Measurements from ENCODE around the gene PFKL.

Gene PFKL

DNA sequence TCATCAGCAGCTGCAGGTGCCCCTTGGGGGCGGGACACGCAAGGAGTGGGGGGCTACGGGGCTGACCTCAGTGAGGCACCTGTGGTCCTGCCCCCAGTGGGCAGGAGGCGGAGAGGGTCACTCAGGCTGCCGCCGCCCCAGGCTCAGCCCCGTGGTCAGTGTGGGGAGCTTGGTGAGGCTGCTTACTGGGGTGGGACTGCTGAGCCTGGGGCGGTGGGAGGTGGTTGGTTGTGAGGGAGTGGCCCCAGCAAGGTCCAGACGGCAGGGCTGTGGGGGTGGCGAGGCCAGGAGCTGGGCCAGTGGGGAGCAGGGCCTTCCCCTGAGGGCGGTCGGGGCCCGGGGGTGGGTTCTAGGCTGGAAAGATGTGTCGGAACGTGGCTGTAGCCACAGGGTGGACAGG is 14.3 kb downstream of the PFKL start:
- TF ChIP-seq YY1 (IDR thresholded peaks at IDR 0.05; ENCODE audit: low read depth) (no peak), CREB1 (IDR thresholded peaks at IDR 0.05; ENCODE audit: low read depth) (no peak), TAF1 (IDR thresholded peaks at IDR 0.05; ENCODE audit: low read depth) (no peak), EGR1 (IDR thresholded peaks at IDR 0.05) (no peak), NFIC (IDR thresholded peaks at IDR 0.05) (no peak), TEAD4 (IDR thresholded peaks at IDR 0.05) (no peak), TCF12 (IDR thresholded peaks at IDR 0.05; ENCODE audit: low read depth) (no peak), EP300 (IDR thresholded peaks at IDR 0.05; ENCODE audit: borderline replicate concordance) (no peak), ZBTB7A (IDR thresholded peaks at IDR 0.05; ENCODE audit: low read depth) (no peak), RAD21 (IDR thresholded peaks at IDR 0.05; ENCODE audit: low read depth) (no peak), CEBPB (IDR thresholded peaks at IDR 0.05) (no peak), FOXM1 (IDR thresholded peaks at IDR 0.05; ENCODE audit: borderline replicate concordance, low read depth) (no peak)
- TF ChIP-seq, protein P1, sequence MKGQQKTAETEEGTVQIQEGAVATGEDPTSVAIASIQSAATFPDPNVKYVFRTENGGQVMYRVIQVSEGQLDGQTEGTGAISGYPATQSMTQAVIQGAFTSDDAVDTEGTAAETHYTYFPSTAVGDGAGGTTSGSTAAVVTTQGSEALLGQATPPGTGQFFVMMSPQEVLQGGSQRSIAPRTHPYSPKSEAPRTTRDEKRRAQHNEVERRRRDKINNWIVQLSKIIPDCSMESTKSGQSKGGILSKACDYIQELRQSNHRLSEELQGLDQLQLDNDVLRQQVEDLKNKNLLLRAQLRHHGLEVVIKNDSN (IDR thresholded peaks at IDR 0.05): no peak
- TF ChIP-seq, protein P2, sequence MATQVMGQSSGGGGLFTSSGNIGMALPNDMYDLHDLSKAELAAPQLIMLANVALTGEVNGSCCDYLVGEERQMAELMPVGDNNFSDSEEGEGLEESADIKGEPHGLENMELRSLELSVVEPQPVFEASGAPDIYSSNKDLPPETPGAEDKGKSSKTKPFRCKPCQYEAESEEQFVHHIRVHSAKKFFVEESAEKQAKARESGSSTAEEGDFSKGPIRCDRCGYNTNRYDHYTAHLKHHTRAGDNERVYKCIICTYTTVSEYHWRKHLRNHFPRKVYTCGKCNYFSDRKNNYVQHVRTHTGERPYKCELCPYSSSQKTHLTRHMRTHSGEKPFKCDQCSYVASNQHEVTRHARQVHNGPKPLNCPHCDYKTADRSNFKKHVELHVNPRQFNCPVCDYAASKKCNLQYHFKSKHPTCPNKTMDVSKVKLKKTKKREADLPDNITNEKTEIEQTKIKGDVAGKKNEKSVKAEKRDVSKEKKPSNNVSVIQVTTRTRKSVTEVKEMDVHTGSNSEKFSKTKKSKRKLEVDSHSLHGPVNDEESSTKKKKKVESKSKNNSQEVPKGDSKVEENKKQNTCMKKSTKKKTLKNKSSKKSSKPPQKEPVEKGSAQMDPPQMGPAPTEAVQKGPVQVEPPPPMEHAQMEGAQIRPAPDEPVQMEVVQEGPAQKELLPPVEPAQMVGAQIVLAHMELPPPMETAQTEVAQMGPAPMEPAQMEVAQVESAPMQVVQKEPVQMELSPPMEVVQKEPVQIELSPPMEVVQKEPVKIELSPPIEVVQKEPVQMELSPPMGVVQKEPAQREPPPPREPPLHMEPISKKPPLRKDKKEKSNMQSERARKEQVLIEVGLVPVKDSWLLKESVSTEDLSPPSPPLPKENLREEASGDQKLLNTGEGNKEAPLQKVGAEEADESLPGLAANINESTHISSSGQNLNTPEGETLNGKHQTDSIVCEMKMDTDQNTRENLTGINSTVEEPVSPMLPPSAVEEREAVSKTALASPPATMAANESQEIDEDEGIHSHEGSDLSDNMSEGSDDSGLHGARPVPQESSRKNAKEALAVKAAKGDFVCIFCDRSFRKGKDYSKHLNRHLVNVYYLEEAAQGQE (IDR thresholded peaks at IDR 0.05; ENCODE audit: low read depth): no peak

DNA sequence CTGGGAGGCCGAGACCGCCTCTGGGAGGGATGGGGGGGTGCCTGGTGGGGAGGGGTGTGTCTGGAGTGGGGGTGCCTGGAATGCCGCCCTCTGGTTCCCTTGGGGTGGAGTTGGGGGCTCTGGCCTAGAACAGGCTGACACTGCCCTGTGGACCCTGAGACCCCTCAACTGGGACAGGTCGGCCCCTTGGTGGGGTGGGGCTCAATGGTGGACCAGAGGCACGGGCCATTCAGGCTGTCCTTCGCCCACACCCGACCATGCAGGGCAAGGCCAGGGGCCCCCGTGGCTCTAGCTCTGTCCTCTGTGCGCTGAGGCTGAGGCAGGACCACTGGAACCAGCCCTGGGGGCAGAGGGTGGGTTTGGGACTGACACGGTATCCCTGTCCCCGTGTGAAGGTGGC is 14.7 kb downstream of the PFKL start:
- no peak for TF ChIP-seq EP300 (IDR thresholded peaks at IDR 0.05; ENCODE audit: borderline replicate concordance)
- no peak for TF ChIP-seq EGR1 (IDR thresholded peaks at IDR 0.05)
- no peak for TF ChIP-seq ZBTB7A (IDR thresholded peaks at IDR 0.05; ENCODE audit: low read depth)
- no peak for TF ChIP-seq CREB1 (IDR thresholded peaks at IDR 0.05; ENCODE audit: low read depth)

DNA sequence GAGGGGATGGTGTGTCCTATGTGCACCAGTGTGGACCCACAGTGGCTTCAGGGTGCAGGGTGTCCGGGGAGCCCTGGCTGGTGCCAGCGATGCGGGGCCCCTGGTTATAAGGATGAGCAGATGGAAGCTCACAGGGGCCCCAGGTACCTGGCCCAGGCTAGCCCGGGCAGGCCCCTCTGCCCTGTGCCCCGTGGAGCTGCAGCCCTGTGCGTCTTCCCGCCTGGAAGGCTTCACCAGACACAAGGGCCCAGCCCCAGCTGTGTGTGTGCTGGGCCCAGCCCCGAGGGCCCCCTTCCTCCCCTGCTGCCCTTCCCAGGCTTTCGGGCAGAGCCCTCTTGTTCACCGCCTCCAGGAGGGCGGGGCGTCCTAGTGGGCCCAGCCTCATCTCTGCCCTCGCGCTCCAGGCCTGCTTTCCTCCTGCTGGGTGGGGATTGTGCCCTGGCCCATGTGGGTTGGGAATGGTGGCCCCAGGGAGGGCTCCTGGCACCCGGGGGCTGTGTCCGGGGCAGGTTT is 15.9 kb downstream of the PFKL start:
- TF ChIP-seq, protein P3, sequence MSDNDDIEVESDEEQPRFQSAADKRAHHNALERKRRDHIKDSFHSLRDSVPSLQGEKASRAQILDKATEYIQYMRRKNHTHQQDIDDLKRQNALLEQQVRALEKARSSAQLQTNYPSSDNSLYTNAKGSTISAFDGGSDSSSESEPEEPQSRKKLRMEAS (IDR thresholded peaks at IDR 0.05): no peak
- TF ChIP-seq, protein P1 (IDR thresholded peaks at IDR 0.05): no peak
- TF ChIP-seq EP300 (IDR thresholded peaks at IDR 0.05; ENCODE audit: borderline replicate concordance) (no peak), CREB1 (IDR thresholded peaks at IDR 0.05; ENCODE audit: low read depth) (no peak), TCF12 (IDR thresholded peaks at IDR 0.05; ENCODE audit: low read depth) (no peak), EGR1 (IDR thresholded peaks at IDR 0.05) (no peak), YY1 (IDR thresholded peaks at IDR 0.05; ENCODE audit: low read depth) (no peak), TEAD4 (IDR thresholded peaks at IDR 0.05) (no peak), CEBPB (IDR thresholded peaks at IDR 0.05) (no peak), RAD21 (IDR thresholded peaks at IDR 0.05; ENCODE audit: low read depth) (no peak), FOXM1 (IDR thresholded peaks at IDR 0.05; ENCODE audit: borderline replicate concordance, low read depth) (no peak), NFIC (IDR thresholded peaks at IDR 0.05) (no peak), ZBTB7A (IDR thresholded peaks at IDR 0.05; ENCODE audit: low read depth) (no peak), TAF1 (IDR thresholded peaks at IDR 0.05; ENCODE audit: low read depth) (no peak)
- TF ChIP-seq, protein P2 (IDR thresholded peaks at IDR 0.05; ENCODE audit: low read depth): no peak

DNA sequence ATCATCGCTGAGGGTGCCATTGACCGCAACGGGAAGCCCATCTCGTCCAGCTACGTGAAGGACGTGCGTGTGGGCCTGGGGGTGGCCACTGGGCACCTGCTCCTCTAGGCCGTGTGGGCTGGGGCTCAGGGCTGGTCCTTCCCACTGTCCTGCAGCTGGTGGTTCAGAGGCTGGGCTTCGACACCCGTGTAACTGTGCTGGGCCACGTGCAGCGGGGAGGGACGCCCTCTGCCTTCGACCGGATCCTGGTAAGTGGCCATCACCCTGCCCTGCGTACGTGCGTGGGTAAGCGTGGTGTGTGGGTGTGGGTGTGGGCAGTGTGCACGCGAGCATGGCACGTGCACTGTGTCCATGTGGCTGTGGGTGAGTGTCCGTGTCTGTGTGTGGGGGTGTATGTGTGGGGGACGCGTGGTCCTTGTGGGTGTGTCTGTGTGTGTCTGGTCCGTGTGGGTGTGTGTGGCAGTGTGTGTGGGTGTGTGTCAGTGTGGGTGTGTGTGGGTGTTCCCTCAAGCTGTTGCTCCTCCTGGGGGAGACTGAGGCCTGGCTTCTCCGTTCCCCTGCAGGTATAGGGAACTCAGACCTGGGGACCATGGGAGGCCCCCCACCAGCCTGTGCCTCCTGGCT is 16.5 kb downstream of the PFKL start:
- TF ChIP-seq ZBTB7A (IDR thresholded peaks at IDR 0.05; ENCODE audit: low read depth): no peak
- TF ChIP-seq, protein P2 (IDR thresholded peaks at IDR 0.05; ENCODE audit: low read depth): no peak
- TF ChIP-seq, protein P1 (IDR thresholded peaks at IDR 0.05): no peak
- TF ChIP-seq TAF1 (IDR thresholded peaks at IDR 0.05; ENCODE audit: low read depth): no peak
- TF ChIP-seq EP300 (IDR thresholded peaks at IDR 0.05; ENCODE audit: borderline replicate concordance): no peak
- no peak for TF ChIP-seq RAD21 (IDR thresholded peaks at IDR 0.05; ENCODE audit: low read depth)
- TF ChIP-seq CREB1 (IDR thresholded peaks at IDR 0.05; ENCODE audit: low read depth): no peak
- TF ChIP-seq EGR1 (IDR thresholded peaks at IDR 0.05): no peak
- TF ChIP-seq NFIC (IDR thresholded peaks at IDR 0.05): no peak
